CD4-positive, alpha-beta T cell treated with Interleukin-1 beta for 1 hour (primary cell): Measurements from ENCODE around the gene NBEA.

ENCODE experiments used
- DNase-seq, 2 donors: peaks; one replicate each; pipeline ENCODE4 v3.0.0-alpha.2; 2020 to 2022

The NBEA gene

DNA sequence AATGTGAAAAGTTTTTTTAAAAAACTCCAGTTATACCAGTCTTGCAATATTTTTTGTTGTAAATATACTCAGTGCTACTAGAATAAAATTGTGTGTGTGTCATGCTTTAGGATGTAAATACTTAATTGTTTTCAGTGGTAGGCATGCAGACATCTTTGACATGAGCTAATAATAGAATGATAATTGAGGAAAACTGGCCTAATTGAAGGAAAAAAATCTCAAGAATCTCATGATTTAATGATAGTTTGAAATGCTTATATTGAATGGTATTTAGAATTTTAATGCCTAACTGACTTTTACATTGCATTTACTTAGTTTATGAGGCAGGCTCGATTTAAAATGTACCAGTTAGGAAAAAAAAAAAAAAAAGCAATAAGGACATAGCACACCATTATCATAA, 537.6 kb downstream of the NBEA start:
- DNase-seq, result no peak

DNA sequence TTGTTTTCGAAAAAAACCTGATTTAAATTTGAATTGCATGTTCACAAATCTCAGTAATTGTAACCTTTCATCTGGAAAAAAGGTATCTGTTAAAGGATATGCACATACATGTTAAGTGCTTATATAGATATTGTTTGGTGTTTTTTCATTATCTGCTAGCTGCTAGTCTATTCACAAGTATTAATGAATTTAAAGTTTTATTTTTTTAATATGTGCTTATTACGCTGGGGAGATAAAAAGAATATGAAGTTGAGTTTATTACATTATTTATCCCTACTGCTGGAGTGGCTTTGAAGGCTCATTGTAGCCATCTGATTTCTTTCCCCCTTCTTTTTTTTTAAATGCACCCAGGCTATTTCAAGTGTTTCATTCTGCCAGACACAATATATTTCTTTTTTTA, 538.3 kb downstream of the NBEA start:
- DNase-seq, result no peak

- DNase-seq, result no peak
Observed at GRCh38 chr13:35481777-35482176, 539.7 kb downstream of the NBEA start.

DNA sequence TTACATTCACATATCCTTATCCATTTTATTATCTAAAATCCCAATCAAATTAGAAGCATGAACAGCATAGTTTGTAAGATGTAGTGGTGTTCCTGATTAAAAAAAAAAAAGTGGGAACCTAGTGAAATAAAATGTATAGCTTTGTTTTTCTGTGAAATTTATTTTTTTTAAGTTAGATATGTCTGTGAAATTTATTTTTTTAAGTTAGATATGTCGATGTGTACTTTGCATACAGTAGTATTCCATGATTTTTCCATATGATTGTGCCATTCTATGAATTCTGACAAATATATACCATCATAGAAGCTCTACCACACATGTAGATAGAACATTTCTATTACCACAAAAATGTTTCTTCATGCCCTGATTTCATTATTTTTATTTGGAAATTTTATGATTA, 540.5 kb downstream of the NBEA start:
- DNase-seq, result no peak

DNA sequence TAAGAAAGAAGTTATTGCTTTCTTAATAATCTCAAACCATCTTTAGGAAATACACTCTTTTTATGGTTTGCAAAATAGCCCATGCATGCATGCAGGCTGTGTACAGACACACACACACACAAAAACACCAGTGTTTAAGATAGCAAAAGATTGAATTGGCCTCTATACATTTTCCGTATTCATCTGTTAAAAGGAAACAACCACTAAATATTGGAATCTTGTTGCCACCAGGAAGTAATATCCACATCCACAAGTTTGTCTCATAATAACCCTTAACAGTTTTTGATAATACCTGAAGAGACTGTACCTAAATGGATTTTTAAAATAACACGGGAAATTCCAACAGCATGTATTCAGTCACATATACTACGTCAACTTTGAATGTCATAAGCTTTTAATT, 541.7 kb downstream of the NBEA start:
- no peak for DNase-seq

GRCh38 chr13:35484384-35484783, 542.3 kb downstream of the NBEA start:
- DNase-seq, result no peak

GRCh38 chr13:35485424-35485823, 543.4 kb downstream of the NBEA start:
- DNase-seq, result no peak

- no peak for DNase-seq
Observed at GRCh38 chr13:35489050-35489449, 547.0 kb downstream of the NBEA start.

- DNase-seq, result no peak
Observed at GRCh38 chr13:35496006-35496405, 553.9 kb downstream of the NBEA start.

DNA sequence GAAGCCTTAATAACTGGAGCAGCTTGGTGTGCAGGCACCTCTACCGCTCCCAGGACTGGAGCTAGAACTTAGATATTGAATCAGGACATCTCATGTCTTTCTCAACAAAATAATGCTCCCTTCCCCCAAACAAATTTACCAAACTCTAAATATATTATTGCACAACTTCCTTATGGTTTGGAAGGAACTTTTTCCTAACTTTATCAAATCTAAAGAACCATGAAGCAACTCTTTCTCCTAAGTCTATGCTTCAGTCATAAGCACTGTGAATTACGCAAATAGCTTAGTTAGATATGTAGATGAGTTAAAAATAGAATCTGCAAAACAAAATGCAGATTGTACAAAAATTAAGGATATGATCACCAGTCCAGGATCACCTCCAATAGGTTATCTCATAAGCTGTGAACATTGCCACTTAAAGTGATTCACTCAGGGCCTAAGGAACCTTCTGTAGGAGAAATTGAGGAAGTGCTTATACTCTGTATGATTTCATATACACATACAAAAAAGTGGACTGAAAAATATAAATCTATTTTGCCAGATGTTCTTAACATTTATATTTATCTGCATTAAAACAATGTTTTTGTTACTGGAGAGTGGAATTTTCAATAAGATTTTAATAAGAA, 554.8 kb downstream of the NBEA start:
- DNase-seq, result no peak

DNA sequence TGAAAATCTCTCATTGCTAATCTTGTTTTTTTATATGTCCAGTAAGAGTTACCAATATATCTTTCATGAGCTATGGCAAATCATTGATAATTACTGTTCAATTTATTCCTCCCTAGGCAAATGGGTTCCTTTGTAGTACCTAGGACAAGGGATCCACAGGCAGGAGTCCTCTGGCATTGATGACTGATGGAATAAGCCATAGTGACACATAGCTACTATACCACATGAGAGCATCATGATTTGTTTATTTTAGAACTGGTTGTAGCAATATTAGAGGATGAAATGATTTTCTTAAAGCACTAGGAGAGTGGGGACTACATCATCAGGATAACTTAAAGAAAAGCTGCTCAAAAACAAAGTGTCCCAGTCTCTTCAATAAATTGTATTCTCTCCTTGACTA, 556.2 kb downstream of the NBEA start:
- DNase-seq, result no peak

DNA sequence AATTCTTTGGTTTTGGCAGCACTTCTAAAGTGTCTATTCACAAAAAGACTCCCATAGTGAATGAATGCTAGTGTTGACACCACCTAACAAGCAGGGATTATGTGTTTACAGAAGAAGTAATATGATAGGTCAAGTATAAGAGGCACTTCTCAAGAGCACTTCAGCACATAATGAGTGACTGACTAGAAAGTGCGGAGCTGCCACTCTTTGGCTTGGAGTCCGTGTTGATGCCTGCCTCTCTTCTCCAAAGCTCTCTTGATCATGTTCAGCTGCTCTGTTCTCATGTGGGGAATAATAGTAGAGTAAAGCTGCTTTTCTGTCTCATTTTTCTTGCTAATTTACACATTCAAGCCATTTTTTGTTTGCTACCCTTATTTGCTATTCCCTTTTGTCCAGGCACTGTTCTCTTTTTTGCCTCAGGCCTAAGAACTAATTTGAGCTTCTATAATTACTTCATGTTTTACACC, 557.2 kb downstream of the NBEA start:
- DNase-seq, result no peak

- no peak for DNase-seq
Observed at GRCh38 chr13:35499676-35500075, 557.6 kb downstream of the NBEA start.

GRCh38 chr13:35500144-35500543, 558.1 kb downstream of the NBEA start:
- no peak for DNase-seq

GRCh38 chr13:35501661-35502235, 559.7 kb downstream of the NBEA start:
- no peak for DNase-seq

GRCh38 chr13:35502456-35502855, 560.4 kb downstream of the NBEA start:
- no peak for DNase-seq

DNA sequence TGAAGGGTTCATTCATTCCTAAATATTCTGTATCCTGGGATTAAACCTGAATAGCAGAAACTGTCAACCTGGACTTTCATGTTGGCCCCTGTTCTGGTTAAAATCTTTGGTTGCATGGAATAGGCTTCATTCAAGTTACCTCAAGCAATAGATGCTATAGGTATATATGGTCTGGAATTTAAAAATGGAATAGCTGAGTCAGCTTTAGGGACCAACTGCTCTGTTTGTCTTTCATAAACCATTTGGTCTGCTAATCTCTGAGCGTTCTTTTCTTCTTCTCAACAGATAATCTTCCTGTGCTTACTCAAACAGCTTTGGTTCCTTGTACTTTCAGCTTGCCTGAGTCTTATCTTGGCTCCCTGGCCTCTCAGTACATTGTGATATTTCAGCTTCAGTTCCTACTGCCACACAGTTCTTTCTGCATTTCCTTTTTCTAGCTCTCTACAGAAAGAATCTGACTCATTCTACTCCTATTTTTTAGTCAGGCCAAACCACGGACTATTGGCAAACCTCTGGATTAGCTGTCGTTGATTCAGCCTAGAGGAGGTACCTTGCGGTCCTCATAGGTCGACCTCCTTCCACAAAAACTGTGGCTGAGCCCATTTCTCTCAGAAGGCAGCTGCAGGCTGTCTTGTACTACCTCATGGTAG, 570.3 kb downstream of the NBEA start:
- DNase-seq, result no peak

GRCh38 chr13:35514061-35514477, 572.0 kb downstream of the NBEA start:
- DNase-seq, result no peak

- DNase-seq, result no peak
Observed at GRCh38 chr13:35514801-35515502, 572.9 kb downstream of the NBEA start.

DNA sequence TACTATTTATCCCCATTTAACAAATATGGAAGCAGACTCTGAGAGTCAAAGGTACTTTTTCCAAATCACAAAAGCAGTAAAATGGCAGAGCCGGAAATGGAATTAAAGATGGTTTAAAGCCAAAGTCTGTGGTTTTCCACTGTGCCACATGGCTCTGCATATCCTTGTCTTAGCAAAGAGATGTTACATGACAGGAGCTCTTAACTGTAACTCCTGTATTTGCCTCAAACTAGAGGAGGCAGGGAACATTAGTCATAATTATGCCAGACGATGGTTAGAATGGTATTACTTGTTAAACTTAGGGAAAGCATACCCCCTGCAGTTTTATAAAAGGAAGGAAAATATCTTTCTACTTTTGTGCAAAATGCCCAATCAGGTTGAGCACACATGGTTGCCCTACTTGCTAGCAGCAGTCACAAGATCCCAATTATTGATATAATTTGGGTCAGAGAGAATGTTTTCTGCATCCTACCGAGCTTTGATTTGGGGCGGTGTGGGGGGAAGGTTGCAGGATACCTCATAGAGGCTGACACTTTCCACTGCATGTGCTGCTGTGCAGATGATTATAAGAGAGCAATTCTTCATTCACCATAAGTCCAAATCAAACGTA, 576.4 kb downstream of the NBEA start:
- no peak for DNase-seq

DNA sequence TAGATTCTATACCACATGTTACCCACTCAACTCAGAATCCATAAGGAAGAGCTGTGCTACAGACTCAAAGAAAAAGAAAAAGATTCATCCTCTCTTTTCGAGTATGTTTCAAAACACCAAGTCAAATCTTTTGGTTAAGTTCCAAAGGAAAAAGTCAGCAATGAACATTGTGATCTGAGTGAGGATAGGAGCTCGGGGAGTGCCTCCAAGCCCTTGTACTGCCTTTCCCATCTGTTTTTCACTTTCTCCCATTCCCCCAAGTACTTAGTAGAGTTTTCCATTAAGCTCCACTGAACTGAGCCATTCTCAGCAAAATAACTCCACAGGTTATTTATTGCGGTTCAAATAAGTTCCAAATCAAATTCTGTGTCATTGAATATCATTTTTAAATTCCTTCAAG, 582.1 kb downstream of the NBEA start:
- DNase-seq, result no peak

- DNase-seq, result no peak
Observed at GRCh38 chr13:35526577-35526976, 584.5 kb downstream of the NBEA start.

GRCh38 chr13:35527451-35527850, 585.4 kb downstream of the NBEA start:
- no peak for DNase-seq

DNA sequence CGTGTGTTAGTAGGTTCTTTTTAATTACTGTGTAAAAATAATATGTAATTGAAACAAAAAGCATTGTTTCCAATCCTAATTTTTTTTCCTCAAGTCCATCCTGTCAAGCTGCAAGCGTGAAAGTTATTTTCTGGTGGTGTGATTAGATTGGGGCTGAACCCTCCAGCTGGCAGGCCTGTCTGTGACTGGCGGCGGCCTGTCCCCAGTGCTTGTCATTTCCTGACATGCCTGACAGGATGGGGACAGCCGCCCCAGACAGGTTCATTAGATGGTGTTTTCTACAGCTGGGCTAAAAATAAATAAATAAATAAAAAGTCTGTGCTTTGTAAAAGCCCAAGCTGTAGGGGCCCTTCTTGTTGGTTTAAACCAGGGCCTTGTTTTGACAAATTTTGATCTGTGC, 588.1 kb downstream of the NBEA start:
- DNase-seq, result no peak
